Embryonic facial prominence (tissue), 1 donor: Measurements from ENCODE around the gene CD80.
"Not testable (repeated sequence)": the region's sequence is repeated elsewhere in the genome, so short reads cannot be mapped to it uniquely, and the experiment has no call there.

ENCODE experiments used
- DNase-seq: peaks from one replicate; pipeline ENCODE4 v3.0.0-alpha.2; 2016; ENCODE audit errors: extremely low spot score

Gene CD80, protein sequence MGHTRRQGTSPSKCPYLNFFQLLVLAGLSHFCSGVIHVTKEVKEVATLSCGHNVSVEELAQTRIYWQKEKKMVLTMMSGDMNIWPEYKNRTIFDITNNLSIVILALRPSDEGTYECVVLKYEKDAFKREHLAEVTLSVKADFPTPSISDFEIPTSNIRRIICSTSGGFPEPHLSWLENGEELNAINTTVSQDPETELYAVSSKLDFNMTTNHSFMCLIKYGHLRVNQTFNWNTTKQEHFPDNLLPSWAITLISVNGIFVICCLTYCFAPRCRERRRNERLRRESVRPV

DNA sequence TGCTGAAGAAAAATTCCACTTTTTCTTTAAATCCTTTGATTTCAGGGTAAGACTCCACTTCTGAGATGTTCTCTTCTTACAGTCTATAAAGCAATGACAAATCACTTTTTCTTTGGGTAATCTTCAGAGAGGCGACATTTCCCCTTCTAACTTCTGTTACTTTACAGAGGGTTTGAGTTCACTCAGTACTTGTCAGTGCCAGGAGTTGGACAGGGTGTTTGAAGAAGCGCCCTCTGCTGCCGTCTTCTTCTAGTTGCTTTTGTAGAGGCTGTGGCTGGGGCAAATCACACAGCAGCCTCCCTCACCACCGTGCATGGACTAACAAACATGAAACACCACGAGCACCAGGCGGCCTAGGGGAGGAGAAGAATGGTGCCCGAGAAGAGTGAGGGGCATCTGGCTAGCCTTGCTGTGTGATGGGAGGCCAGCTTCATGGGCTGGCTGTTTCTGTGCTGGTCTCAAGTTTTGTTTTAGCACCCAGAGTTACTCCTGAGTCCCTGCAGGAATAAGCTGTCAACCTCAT lies at the start of gene CD80:
Gene CD80, minus strand, starts transcription at position 174 of the 523 bp plus-strand sequence. CDS start 1,886 bp downstream, outside the sequence.
- DNase-seq: no peak

DNA sequence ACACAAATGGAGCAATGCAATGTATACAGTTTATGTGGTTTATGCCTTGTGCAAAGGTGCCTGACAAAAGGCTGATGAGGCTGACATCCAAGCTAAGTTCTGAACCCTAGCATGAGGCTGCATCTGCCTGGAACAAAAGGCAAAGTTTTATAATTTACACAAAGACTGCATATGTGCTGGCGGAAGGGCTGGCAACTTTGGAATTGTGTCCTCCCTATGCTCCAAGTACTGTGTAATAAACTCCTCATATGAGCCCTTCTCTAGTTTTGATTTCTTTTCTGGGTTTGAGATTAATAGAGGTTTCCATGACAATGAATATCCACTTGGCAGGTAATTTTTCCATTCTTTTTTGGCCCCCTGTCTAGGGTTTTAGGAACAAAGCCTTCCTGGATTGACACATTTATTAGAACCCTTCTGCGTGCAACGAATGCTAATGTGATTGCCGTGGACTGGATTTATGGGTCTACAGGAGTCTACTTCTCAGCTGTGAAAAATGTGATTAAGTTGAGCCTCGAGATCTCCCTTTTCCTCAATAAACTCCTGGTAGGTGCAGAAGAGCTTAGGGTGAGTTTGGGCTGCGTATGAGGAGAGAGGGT lies 49.1 kb upstream of the CD80 start:
- no peak for DNase-seq

DNA sequence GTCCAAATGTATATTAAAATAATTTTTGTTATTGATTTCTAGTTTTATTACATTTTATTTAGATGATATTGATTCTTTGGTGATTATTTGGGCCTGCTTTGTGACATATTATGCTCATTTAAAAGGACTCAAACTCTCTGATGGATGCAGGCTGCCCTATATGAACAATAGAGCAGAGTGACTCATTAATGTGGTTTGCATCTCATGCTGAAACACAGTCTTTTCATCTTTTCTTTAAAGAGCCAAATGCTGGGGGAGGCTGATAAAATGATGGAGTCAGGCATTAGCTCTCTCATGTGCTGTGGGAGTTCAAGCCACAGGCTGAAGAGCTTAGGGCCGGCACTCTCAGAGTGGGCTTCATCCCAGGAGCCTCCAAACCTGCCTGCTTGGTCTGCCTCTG lies 45.5 kb upstream of the CD80 start:
- no peak for DNase-seq

DNA sequence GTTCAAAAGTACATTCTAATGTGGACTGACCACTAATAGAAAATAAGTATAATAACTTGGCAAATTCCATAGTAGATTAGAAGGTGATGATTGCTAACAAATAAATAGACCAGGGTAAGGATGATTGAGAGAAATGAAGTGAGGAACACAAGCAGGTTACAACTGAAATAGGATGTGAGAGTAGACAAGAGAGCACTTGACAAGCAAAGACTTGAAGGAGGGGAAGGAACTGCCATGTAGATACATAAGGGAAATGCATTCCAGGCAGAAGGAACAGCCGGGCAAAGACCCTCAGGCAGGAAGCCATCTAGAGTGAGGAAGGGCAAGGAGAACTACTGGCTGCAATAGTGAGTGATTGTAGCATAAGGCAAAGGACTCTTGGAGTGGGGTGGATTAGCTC lies 43.3 kb upstream of the CD80 start:
- no peak for DNase-seq

DNA sequence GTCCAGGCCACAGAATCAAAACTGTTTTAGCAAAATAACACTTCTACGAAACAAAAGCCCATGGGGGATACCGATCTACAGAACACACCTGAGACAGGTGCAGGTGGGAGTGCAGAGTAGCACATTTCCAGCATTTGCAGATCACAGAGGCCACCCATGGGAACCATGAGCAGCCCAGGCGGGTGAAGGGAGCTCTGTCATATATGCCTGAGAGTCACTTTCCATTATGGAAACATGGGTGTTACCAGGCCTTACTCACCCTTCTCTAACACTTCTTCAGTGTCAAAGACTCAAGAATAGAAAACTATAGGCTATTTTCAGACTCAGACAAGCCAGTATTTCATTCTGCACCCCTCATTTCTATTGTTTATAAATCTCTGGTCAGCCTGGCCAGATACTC lies 41.7 kb upstream of the CD80 start:
- no peak for DNase-seq

GRCh38 chr3:119600732-119601131 lies 41.3 kb upstream of the CD80 start:
- DNase-seq: no peak

- DNase-seq: no peak
Observed at GRCh38 chr3:119599558-119600174, 40.3 kb upstream of the CD80 start.

GRCh38 chr3:119598410-119599098 lies 39.1 kb upstream of the CD80 start:
- no peak for DNase-seq

DNA sequence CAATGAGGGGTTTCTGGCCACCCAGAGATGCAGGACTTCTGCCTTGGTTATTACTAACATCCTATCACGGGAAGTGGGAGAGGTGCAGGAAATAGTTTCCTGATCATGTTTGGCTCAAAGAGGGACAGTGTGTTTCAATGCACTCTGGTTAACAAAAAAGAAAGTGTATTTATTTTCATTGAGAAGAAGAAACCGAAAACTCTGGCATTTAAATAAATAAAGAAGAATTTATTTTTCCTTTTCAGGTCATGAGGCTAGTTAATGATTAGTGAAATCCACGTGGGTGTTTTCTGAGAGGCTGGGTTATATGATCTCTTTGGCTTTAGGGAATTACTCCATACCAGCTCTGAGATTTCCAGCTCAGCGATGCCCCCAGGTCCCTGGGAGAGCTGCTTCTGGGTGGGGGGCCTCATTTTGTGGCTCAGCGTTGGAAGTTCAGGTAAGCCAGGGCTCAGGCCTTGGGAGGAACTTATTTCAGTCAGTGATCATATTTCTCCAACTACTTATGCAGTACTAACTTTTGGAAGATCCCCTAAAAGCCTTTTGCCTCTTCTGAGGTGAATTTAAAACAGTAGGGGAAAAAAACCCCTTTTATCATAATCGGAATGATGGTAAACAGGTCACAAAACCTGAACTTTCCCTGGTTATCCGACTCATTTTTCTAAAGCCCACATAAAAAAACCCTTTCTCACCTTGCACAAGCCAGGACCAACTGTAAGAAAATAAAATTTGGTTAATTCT lies 38.3 kb upstream of the CD80 start, which contains the start of gene PLA1A:
Gene PLA1A, plus strand, starts transcription at position 338 of the 741 bp plus-strand sequence. Its CDS starts 29 bp downstream, at position 367.
- DNase-seq: no peak

DNA sequence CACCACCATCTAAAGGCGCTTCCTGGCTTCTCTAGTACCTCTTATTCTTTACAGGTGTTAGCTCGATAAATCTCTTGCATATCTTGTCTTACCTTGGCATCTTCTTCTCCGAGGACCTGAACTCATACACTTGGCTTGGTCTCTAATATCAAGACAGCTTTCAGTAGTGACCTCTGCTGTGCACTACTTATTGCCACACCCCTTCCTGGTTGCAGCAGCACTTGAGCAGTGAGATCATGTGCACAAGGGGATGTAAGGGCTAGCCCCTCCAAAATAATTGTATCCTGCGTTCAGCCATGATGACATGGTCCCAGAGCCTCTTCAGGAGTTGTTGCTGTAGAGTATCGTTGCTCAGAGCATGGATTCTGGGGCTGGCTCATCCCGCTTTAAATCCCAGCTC lies 37.0 kb upstream of the CD80 start:
- no peak for DNase-seq

DNA sequence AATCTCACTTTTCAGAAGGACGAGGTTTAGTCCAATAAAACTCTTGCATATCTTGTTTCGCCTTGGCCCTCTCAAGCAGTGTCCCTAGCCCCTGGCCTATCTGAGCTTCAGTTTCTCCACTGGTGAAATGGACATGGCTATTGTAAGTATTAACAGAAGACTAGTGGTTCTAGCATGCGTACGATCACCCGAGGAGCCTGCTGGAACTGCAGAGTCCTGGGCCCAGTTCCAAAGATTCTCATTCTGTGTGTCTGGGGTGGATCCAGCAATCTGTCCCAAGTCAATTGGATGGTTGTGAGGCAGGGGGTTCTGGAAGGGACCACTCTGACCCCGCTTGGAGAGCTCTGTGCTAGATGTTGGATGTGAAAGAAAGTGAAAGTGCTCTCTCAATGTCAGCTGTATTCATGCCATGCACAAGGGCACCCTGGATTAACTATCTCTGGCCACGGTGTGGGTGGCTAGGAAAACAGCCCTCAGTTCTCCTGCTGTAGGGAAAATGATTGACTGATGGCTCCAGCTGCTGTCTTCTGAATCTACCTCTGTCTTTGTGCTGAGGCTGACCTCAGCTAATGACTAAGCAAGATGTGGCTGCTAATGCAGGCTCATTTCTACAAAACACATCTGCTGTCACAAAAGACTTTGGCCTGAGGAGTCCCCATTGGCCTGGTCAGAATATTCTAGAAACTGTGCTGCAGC lies 36.4 kb upstream of the CD80 start:
- no peak for DNase-seq

DNA sequence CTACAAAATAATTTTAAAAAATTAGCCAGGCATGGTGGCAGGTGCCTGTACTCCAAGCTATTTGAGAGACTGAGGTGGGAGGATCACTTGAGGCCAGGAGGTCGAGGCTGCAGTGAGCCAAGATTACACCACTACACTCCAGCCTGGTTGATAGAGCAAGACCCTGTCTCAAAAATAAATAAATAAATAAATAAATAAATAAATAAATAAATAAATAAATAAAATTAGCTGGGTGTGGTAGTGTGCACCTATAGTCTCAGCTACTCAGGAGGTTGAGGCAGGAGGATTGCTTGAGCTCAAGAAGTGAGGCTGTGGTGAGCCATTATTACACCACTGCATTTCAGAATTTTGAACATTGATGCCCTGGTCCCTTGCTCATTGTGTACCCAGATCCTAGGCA lies 35.5 kb upstream of the CD80 start:
- DNase-seq: not testable (repeated sequence)

DNA sequence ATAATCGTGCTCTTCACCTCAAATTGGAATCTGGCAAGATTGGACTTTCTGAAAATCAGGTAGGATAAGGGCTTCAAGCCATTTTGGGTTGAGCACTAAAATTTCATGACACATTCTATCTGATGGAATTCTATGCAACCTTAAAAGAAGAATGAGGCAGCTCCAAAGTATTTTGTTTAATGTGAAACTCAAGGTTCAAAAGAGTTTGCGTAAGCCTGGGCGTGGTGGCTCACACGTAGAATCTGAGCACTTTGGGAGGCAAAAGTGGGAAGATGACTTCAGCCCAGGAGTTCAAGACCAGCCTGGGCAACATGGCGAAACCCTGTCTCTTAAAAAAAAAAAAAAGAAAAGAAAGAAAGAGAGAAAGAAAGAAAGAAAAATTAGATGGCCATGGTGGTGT lies 34.7 kb upstream of the CD80 start:
- no peak for DNase-seq

GRCh38 chr3:119592861-119593260 lies 33.4 kb upstream of the CD80 start:
- no peak for DNase-seq

- DNase-seq: no peak
Observed at GRCh38 chr3:119590706-119591105, 31.3 kb upstream of the CD80 start.

DNA sequence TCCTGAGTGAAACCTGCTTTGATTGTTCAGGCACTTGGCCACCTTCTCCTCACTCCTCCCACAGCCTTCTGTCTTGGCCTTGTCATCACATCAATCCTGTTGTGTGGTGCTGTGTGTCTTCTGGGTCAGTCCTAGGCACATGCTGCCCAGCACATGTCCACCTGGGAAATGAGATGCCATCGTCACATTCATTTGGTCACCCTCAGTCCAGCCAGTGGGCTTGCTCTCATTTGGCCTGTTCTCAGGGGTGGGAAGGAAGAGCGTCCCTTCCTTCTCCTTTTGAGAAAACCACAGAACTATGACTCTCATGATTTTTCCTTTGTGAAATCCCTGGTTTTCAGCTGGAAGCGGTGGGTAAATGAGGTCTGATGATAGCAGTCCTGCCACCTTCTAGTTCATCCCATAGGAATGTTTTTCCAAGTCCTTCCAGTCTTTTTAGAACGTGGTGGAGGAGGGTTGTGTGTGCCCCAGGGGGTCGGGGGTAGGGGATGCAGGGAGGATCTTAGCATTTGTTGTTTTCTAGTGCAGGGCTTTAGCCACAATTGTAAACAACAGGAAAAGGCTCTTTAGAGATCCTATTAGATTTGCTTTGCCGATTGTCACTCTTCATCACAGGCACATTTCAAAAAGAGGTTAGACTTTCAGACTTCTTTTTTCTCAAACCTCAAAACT lies 29.8 kb upstream of the CD80 start:
- no peak for DNase-seq

GRCh38 chr3:119588112-119588511 lies 28.7 kb upstream of the CD80 start:
- DNase-seq: no peak

- no peak for DNase-seq
Observed at GRCh38 chr3:119586733-119587172, 27.3 kb upstream of the CD80 start.

DNA sequence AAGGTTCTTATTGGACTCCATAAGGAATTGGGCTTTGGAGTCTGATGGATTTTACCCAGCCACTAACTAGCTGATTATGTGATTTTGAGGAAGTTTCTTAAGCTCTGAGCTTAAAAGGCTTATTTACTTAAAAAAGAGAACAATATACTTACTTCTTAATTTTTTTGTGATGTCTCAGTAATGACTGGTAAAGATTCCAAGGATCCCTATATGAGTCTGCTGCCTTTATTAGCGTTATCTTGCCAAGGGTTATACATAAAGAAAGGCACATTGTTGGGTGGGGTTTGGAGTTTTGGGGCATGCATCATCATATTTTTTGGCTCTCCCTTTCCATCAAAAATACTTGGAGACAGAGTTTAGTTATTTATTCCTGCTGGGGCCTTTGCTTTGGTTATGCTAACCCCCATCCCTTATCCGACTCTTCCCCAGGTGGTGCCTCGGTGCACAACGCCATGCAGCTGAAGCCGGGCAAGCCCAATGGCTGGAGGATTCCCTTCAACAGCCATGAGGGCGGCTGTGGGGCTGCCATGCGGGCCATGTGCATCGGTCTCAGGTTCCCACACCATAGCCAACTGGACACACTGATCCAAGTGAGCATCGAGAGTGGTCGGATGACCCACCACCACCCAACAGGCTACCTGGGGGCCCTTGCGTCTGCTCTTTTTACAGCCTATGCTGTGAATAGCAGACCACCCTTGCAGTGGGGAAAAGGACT lies 26.6 kb upstream of the CD80 start:
- DNase-seq: no peak

DNA sequence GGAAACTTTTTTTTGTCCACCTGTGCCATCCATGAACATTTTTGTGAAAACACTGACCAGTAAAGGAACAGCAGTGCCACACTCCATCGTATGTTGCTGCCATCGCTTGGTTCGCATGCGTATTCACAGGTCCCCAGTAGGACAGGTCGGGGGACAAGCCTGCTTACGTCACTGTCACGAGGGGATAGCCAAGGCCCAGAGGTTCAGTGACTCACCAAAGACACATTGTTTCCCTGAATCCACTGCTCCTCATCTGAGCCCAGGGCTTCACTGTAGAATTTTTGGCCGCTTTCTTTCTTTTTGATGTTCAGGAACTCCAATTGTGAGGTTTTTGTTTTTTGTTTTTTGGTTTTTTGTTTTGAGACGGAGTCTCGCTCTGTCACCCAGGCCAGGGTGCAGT lies 25.8 kb upstream of the CD80 start:
- DNase-seq: no peak
